HuH-7 (cell line): Measurements from ENCODE around the gene APAF1.

ENCODE experiments used
- DNase-seq: peaks from one replicate; pipeline ENCODE4 v3.0.0; 2011; ENCODE audit warnings: low spot score

The APAF1 gene

DNA sequence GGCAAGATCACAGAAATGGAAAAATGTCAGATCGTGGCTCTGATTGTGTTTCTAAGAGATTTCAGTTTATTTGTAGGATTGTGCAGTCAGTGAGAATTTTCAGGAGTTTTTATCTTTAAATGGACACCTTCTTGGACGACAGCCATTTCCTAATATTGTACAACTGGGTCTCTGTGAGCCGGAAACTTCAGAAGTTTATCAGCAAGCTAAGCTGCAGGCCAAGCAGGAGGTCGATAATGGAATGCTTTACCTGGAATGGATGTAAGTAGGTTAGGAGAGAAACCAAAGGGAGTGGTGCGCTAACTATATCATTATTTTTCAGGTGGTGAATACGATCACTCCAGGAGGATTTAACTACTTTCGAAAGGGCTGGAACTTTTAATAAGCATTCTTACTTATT is 26.4 kb downstream of the APAF1 start:
- DNase-seq, result no peak

DNA sequence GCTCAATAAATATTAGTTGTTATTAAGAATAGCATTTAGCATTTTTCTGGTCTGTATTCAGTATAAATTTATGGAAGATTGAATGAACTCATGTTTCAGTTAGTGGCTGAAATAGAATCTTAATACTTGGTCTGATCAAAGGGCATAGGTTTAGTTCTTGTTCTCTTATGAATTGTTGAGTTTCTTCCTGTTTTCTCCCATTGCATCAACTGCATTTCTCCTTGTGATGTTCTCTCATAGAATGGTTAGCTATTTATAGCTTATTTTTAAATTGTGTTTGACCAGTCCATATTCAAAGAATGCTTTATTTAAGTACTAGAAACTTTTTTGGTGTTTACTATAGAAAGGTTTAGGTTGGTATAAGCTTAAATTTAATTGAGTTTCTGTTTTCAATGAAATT is 29.8 kb downstream of the APAF1 start:
- no peak for DNase-seq

DNA sequence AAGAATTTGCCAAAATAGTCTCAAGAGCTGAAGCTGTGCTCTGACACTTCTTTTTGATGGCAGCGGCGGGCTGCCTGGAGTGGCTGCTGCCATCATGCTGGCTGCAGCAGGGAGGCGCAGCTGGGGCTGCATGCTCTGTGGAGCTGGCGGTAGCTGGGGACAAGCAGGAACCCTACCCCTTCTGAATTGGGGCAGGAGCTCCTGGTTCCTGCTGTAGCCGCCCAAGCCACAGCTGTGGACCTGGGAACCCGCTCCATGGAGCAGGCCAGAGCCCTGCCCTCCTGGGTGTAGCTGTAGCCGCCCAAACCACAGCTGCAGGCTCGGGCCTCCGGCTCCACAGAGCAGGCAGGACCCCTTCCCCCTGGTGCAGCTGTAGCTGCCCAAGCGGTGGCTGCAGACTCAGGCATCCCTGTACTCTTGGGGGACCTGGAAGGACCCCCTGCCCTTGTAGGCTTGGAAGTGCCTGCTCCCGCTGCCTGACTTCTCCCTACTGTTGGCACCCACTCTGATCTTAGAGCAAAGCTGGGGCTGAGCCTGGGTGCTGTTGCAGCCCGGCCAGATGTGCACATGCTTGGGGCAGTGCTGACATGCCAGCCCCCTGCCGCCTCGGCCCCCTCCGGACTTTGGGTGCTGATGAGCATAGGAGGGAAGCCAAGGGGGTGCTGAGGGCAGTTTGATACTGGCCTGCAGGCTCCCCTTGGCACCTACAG is 33.3 kb downstream of the APAF1 start:
- no peak for DNase-seq

DNA sequence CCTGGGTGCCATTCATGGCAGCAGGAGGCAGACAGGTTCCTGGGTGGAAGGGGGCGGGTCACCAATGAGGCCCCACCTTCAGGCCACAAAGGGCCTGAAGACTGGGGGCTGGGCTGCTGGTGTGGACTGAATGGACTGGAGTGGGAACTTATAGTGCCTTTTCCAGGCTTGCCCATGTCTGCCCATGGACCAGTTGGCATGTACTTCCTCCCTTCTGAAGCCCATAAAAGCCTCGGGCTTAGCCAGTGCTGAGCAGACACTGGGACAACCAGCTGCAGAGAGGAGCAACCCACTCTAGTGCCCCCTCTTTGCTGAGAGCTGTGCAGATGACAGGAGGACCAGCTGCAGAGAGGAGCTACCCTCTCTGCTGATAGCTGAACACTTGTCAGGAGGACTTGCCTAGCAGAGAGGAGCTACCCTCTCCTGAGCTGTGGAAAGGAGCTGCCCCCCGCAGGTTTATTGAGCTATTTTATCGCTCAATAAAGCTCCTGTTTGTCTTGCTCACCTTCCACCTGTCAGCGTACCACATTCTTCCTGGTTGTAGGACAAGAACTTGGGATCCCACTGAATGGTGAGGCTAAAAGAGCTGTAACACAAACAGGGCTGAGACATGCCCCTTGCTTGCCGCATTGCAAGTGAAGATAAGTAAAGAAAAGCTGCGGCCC is 34.0 kb downstream of the APAF1 start:
- DNase-seq, result no peak

DNA sequence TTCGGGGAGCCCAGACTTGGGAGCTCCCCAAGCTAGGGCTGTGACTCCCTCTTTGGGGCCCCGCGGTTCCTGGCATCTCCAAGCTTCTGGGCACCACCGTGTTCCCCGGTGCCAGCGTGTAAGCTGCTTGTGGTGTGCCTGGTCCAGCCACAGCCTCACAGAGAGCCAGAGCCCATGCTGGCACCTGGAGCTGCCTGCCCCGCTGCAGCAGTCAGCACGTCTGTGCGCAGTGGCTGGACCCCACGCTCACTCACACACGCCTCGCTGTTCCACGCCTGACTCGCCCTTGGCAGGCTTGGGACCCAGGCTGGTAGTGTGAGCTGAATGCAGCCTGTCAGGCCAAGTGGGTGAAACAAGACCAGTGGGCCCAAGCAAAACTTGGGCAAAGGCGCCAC is 34.5 kb downstream of the APAF1 start:
- no peak for DNase-seq

DNA sequence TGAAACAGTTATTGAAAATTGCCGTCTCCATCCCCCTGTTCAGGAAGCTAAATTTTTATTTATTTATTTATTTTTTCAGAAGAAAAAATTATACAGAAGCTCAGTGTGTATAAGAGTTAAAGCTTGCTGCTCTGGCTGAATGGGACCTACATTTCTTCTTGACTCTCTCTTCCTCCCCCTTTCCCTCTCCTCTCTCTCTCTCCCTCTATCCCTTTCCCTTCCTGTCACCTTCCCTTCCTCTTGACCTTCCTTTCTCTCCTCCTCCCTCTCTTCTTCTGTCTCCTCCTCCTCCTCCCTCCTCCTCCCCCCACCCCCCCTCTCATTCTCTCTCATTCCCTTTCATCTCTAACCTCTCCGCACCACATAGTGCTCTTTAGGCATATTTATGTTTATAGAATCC is 39.1 kb downstream of the APAF1 start:
- no peak for DNase-seq

DNA sequence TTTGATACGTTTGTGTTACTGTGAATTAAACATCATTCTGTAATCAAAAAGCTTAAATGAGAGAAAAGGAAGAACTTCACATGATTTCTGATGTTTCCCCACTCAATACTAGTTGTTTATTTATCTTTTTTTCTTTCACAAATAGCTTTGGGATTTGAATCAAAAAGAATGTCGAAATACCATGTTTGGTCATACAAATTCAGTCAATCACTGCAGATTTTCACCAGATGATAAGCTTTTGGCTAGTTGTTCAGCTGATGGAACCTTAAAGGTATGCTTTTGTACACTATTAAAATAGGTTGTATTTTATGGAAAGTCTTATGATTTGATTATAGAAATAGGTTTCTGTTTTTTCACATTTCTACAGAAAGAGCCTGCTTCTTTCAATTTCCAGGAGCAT is 41.5 kb downstream of the APAF1 start:
- no peak for DNase-seq

DNA sequence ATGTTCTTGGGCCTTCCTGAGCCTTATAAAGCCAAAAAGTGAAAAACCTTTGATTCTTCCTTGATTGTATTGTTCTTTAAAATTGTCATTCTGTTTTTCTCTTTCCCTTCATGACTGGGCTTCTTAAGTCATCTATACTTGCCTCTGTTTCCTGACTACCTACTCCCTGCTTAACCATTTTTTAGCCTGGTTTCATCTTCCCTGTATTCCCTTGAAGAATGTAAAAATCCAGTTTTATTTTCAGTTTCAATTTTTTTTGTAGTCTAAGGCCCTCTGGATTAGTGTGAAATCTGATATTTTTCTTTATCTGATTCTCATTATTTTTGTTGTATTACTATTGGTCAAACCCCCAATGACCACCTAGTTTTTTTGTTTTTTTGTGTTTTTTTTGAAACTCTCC is 46.3 kb downstream of the APAF1 start:
- no peak for DNase-seq

DNA sequence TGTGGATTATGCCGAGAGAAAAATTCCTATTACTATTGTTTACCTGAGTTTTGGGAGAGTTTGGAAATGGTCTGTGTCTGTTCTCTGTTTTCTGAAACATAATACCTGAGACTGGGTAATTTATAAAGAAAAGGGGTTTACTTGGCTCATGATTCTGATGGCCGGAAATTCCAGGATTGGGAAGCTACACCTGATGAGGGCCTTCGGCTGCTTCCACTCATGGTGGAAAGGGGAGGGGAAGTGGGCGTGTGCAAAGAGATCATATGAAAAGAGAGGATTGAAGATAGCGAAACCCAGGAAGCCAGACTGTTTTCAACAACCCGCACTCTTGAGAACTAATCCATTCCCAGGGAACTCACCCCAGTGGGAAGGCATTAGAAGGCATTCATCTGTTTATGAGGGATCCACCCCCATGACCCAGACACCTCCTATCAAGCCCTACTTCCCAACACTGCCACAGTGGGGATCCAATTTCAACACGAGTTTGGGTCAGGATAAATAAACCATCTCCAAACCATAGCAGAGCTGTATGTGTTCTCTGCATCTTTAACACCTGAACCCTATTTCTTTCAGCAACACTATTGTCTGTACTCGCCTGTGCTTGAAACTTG is 51.1 kb downstream of the APAF1 start:
- DNase-seq, result no peak

DNA sequence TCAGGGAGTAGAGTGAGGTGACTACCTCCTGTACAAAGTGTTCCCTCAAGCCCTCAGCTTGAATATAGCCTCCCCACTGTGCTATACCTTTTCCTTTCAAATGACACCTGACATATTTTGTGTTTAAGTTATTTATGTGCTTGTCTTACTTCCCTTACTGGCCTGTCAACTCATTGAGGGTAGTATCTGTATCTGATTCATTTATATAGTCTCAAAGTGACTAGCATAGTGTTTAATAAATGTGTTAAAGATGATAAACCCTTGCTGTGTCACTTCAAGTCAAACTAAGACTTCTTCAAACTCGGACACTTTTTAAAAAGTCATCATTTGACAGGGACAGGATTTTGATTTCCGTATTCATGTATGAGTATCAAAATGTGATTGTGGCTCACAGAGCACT is 52.1 kb downstream of the APAF1 start:
- no peak for DNase-seq

DNA sequence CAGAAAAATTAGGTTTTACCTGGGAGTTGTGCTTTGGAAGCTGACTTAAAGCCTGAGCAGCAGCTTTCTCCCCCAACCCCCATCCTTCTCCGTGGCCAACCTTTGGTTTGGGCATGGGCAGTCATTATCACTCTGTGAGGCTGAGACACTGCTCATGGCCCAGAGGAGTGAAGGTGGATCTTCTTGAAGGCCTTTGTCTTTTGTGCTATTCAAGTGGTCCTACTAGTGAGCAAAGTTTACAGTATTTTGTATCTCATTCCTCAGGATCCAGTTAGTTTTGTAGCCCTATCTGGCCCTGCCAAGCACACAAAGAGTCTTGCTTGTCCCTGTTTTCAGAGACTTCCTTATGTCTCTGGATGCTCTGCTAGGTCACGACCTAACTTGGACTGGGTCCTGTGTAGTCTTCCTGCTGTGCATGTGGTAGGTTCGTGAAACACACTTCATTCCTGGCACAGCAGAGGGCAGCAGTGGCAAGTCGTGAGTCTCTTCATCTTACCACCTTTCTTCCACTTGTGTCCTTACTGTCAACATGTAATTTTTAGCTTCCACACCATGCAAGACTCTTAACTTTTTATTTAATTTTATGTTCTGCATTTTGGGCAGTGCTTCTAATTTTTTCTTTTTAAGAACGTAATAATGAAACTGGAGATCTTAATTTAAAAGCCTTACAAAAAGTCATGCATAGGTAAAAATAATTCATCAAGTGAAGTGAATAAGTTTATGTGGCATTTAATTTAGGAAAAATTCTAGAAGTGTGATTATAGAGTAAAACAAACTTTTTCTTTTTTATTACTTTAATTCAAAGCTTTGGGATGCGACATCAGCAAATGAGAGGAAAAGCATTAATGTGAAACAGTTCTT is 53.7 kb downstream of the APAF1 start:
- peak; percentile 30 for DNase-seq

DNA sequence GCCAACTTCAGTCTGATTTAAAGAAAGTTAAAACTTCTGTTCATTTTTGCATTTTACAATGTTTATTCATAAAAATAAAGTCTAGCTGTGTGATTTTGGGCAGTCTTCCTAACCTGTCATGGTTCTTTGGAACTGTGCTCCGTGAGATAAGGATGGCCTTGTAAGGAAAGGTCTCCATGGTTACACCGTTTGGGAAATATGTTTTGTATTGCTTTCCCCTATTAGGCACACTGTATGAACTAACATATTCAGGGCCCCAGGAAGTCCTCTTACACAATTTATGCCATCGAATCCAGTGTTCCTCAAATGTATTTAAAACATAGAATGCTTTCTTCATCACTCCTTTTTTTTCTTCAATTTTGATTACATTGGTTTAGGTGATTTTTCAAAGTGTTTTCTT is 54.5 kb downstream of the APAF1 start:
- no peak for DNase-seq

DNA sequence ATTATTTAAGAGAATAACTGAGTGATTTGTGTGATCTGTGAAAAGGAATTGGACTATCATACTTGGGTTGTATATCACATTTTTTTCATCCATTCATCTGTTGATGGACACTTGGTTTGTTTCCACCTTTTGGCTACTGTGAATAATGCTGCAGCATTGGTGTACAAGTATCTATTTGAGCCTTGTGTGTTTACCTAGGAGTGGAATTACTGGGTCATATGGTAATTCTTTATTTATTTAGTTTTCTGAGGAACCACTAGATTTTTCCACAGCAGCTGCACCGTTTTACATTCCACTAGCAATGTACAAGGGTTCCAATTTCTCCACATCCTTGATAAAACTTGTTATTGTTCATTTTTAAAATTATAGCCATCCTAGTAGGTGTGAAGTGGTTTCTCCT is 56.1 kb downstream of the APAF1 start:
- no peak for DNase-seq

DNA sequence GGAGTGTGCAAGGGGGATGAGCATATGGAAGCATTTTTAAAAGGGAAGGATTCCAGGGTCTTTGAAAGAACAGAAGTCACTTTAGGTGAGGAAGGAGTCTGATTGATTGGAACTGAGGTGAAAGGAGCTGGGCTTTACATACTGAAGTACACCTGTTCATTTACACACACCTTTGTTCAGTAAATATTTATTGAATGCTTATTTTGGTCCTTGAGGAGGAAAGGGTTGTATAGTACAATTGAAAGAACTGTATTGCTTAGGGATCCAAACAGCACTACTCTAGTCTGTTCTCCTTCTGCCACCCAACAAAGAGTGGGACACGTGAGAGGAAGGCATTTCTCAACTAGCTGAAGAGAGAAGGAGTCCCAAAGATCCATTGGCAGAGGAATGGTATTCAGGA is 63.9 kb downstream of the APAF1 start:
- DNase-seq, result no peak

DNA sequence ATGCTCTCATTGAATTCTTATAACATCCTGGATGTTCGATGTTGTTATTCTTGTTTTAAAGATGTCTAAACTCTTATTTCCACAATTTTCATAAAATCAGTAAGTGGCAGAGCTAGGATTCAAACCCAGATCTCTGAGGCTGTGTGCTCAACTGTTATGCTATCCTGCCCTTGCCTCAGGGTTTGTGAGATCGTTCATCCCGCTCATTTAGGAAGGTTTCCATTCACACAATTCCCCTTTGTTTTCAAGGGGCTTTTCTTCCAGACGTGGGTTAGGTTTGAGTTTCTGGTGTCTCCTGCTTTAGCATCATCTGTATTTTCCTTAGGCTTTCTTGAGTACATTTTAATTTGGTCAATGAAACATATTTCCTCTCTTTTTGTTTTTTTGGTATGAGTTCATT is 69.3 kb downstream of the APAF1 start:
- DNase-seq, result no peak

DNA sequence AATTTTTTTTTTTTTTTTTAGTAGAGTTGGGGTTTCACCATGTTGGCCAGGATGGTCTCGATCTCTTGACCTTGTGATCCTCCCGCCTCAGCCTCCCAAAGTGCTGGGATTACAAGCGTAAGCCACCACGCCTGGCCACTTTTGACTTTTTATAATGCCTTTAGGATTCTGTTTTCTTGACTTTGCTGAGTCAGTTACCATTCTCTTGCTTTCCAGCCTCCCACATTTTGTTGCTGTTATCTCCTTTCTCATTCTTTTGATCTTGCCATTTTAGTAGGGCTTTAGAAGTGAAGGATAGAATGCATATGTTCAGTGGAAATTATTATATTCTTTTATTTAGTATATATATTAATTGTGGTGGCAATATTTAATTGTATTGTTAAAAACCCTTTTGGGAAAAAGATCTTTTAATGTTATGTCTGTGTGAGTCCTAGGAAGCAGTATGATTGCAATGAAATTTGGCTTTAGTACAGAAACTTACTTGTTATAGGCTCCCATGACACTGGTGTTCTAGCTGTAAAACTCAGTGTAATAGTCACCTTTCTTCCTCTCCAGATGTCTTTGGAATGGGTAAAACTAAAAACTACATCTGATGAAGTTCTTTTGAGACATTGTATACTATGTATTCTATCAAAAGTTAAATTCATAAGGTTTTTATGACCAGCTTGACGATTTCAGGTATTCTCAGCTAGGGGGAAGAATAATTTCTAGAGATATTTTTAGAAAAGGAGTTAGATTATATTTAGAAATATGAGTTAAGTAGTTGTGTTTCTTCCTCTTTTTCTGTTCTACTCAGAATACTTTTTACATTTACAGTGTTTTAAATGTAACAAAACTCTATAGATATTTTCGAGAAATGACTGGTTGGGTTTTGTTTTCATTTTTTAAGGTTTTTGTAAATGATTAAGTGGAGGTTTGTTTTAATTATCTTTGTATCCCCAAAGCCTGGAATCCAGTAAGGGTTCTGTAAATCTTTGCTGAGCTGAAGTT is 74.7 kb downstream of the APAF1 start:
- DNase-seq, result no peak

DNA sequence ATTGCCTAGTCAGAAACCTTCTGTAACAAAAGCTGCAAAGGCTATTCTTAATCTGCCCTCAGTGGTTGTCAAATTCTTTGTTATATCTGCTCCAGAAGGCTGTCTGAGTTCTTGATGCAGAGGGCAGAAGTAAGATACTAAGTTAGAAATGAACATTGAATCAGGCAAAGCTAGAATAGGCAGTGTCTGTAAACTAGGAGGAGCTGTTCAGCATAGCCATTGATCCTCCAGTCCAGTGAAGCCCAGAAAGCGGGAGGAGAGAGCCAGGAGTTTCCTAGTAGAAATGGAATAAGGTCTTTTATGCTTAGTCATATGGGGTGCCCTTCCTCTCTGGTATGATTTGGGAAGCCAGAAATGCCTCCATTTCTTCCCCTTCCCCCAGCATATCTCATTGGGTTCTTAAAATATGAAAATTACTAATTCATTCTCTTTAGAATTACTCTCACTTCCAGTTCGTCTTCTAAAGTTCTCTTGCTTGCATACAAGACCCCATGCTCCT is 76.2 kb downstream of the APAF1 start:
- DNase-seq, result no peak

DNA sequence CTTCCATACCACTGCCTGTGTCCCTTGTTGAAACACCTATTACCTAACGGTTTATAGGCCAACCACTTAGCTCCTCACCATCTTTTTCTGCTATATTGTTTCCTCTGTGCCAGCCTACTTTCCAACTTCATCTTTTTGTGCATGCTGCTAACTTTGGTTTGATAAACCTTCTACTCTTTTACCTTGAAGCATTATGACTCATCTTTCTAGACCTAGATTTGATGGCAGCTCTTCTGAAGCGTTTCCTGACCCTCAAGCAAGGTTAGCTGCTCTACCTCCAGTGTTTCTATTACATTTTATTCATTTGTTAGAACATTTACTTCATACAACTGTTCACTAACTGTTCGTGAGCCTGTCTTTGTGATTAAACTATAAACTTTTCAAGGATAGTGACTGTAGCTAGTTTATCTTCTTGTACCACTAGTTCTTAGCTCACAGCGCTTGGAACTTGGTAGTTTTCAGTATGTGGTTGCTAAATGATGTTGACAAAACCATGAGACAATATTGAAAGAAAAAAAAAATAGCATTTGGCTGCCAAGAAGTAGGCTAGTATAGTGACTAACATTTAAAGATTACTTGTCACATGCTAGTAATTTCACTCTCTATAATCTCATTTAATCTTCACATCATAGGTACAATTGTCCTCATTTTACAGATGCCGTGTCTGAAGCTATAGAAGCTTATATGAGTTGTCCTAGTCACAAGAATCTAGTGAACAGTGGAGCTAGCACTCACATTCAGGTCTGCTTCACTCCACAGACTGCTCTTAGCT is 79.5 kb downstream of the APAF1 start:
- DNase-seq, result no peak

DNA sequence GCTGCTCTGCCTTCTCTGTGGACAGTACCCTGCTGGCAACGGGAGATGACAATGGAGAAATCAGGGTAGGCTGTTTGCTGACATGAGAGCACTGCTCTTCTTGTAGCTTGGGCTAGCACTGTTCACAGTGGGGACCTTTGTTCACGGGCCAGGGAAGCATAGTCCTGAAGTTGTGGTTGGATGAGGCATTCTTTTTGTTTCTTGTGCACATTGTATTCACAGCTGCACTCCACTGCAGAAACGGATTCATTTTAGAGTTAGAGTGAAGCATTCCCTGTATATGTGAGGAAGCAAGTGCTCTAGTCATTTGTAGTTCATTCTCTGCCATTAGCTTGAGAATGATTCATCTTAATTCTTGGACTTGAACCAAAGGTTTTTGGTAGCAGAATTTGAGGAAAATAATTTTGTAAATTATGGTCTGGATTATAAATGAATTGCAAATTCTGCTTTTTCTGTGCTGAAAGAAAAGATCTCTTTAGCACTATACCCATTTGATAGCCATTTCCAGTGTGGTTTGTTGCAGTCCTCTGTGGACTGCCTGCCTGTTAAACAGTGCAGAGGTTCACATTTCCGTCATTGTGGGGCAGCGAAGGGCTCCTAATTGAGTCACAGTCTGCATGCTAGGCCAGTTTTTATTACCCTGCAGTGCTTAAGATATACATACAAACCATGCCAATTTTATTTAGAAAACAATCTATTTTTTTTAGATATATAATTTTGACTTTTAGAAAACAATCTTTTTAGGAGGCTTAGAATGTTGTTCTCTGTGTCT is 80.6 kb downstream of the APAF1 start:
- peak; percentile 34 for DNase-seq

DNA sequence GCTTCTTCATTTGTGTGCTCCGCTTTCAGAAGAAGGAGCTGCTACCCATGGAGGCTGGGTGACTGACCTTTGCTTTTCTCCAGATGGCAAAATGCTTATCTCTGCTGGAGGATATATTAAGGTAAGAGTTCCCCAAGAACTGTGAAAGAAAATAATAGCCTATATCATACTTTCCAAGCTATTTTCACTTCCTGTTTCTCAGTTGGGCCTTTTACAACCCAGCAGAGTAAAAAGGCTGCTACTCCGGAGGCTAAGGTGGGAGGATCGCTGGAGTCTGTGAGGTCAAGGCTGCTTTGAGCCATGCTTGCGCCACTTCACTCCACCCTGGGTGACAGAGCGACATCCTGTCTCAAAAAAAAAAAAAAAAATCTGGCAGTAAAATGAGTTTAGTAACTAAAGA is 82.1 kb downstream of the APAF1 start:
- no peak for DNase-seq
